HG03457 (cell line): ENCODE measurements around the gene STK24.
A peak's percentile ranks its signal among the peaks of the same experiment; 100 is the strongest.

Source experiments
- ATAC-seq: cut with Tn5 transposase; IDR thresholded peaks from one replicate; pipeline ENCODE4 v1.9.1; 2021; ENCODE audit warnings: moderate number of reproducible peaks; ENCODE audit not compliant: unreplicated experiment

Gene STK24

DNA sequence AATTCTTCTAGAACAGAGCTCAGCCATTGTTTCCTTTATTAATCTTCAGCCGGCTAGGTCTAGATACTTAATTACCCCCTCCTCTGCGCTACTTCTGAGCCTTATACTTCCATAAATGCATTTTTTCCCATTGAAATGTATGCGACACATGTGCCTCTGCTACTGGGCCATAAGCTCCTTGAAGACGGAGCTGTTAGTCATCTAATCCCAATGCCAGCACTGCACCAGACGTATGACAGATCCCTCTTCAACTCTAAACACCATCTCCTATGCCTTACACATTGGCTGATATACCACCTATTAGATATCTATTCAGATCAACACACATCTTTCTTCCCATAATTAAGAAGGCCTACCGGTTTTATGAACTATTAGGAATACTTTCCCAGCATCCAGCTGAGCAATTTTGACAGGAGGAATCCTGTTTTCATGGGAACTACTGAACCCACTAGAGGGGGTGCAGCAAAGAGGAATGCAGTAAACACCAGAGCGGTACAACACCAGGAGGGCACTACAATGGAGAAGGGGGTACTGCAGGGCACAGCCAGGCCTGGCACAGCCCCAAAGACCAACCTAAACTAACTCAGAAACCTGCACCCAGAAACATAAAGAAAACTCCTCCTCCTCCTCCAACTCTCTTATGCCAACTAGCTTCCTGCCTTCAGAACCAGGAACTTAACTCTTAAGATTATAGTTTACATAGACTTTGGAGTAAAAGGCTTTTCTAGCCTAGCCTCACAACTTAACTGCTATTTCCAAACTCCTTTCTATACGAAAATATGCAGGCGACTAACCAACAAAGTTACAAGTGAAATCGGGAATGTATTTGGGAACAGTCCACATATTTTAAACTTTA is 18.7 kb downstream of the STK24 start:
- ATAC-seq = no peak

- ATAC-seq = no peak
Observed at GRCh38 chr13:98556968-98557631, 19.8 kb downstream of the STK24 start.

DNA sequence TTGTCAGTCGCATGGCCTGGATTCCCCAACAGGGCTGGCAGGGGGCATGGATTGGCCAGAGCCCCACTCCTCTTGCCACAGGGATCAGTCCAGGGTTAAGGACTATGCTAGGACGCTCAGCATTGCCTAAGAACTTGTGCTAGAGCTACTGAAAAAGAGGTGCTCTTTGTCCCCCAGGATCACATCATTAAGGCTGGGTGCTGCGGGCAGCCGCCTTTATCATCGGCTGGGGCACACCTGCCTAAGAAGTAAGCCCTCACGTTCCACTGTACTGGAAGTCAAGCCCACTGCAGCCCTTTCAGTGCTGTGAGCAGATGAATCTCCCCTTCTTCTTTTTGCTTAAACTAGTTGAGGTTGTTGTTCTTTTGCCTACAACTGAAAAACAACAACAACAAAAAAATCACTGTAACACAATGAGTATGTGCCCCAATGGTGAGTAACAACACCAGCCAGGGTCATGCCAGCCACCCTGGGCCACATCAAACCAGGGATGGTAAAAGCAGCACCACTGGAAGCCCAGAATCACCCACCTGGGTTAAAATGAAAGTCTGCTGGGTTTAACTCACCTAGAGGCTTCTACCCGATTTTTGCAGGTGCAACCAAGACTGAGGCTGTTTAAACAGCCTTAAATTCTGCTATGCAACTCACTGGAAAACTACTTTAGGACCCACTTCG is 20.6 kb downstream of the STK24 start:
- ATAC-seq = no peak

DNA sequence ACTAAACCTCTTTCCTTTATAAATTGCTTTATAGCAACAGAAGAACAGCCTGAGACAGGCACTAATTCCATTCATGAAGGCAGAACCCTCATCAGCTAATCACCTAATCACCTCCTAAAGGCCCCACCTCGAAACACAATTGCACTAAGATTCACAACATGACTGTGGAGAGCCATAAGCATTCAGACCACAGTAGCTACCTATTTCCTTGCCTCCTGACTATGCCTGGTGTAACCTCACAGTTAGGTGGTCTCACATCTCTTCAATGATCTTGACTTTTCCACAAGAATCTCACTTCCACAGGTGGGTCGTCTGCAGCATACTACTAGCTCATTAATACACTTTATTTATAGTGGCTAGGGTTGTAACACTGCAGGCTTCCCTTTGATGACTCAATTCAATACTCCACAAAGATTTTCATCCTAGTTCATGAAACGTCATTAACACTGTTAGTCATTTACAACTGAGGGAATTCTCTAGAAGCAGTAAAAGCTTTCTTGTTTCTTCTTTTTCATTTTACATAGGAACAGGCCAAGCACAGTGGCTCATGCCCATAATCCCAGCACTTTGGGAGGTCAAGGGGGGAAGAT is 27.1 kb downstream of the STK24 start:
- no peak for ATAC-seq

DNA sequence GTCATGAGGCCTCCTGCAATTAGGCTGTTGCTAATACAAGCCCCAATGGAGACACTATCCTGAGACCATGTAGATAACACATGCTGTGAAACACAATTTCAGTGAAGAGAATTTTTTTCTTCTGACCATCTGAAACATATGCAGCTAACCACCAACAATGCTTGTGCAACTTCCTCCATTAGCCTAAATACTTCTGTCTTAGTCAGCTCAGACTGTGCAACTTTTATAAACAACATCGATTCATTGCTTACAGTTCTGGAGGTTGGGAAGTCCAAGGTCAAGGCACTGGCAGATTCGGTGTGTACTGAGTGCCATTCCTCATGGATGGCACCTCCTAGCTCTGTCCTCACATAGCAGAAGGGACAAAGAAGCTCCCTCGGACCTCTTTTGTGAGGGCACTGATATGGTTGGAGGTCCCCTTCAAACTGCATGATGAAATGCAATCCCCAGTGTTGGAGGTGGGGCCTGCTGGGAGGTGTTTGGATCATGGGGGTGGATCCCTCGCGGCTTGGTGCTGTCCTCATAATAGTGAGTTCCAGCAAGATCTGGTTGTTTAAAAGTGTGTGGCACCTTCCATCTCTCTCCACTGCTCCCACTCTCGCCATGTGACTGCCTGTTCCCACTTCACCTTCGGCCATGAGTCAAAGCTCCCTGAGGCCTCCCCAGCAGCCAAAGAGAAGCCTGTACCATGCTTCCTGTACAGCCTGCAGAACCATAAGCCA is 27.7 kb downstream of the STK24 start:
- no peak for ATAC-seq

DNA sequence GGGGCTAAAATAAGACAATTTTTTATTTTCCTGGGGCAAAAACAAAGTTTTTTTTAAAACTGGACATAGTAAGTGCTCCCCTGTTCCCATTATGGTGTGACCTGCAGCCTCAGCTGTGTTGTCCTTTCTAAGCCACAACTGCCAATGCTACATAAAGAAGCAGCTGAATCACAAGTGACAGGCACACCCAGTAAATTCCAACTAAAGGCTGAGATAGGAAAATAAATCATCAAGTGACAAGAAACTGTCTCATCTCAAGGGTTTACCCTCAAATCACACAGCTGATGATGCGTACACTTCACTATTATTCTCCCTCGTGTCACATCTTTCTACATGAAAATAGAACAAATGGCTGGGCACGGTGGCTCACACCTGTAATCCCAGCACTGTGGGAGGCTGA is 28.7 kb downstream of the STK24 start:
- no peak for ATAC-seq

GRCh38 chr13:98547455-98547854 is 29.5 kb downstream of the STK24 start:
- ATAC-seq = no peak

GRCh38 chr13:98546402-98546801 is 30.5 kb downstream of the STK24 start:
- ATAC-seq = no peak

DNA sequence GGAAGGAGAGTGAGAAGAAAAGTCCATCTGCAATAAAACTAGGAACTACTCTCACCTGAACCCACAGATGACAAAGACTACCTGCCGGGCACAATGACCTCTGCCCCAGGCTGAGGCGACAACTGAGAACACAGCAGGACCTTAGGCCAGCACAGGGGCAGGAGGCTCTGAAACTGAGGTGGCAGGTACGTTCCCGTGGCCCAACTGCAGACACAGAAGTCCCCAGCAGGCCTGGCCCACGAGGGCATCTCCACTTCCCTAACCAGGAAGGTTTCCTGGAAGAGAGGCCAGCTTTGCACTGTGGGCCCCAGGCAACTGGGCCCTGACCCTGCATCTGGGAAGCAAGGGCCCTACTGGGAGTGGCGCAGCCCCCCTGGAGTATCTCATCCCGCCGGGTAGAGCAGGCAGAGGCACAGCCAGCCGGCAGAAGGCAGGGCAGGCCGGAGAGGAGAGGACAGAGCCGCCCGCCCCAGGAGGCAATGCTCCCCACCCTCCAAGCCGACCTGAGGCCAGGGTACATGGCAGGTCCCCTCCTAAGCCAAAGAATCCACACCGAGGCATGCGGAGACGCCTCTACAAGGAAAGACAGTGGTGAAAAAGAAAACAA is 32.7 kb downstream of the STK24 start:
- no peak for ATAC-seq

- ATAC-seq = no peak
Observed at GRCh38 chr13:98543378-98544103, 33.4 kb downstream of the STK24 start.

DNA sequence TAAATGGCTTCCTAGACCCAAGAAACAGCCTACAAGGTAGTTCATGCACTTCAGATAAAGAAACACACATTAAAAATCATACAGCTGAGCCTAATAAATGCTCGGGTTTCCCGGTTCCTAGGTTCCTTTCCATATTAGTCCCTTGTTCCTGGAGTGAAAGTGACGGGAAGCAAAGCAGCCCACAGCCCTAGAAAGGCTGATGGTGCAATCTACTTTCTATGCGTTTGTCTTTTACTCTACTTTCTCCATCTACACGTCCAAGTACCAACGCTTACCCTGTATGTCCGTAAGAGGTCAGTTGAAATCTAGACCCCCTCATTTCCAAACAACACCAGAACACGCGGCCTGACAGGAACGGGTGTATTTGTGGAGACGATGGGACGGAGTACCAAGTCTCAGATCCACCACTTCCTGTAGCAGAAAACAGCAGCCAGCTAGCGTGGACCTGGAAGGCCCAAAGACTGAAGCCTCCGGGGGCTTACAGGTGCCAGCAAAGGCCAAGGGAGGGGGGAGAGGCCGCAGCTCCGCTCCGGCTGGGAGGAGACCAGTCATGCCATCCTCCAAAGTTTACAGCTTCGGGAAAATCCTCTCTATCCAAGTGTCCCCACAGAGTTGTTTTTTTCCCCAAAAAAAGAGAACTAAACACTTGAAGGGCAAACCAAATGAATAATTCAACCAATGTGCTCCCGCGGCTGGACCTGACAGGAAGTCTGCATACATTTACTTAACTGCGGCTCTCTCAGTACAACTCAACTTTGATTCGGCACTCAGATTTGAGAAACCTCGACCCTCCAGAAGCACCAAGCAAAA is 34.1 kb downstream of the STK24 start:
- peak; percentile 39 for ATAC-seq

- ATAC-seq = no peak
Observed at GRCh38 chr13:98541701-98542203, 35.2 kb downstream of the STK24 start.

GRCh38 chr13:98541191-98541590 is 35.7 kb downstream of the STK24 start:
- no peak for ATAC-seq

GRCh38 chr13:98540476-98540875 is 36.4 kb downstream of the STK24 start:
- ATAC-seq = no peak

DNA sequence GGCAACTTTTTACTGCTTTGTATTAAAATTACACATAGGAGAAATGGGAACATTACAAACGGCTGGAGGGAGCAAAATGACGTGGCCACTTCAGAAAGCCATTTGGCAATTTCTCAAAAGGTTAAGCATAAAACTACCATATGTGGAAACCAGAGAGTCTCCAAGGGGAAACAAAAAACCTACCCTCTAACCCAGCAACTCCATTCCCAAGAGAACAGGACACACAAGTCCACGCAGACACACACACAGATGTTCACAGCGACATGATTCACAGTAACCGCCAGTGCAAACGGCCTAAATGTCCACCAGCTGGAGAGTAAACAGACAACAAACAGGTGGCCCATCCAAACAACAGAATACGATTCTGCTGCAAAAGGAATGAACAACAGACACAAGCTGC is 37.2 kb downstream of the STK24 start:
- ATAC-seq = no peak

DNA sequence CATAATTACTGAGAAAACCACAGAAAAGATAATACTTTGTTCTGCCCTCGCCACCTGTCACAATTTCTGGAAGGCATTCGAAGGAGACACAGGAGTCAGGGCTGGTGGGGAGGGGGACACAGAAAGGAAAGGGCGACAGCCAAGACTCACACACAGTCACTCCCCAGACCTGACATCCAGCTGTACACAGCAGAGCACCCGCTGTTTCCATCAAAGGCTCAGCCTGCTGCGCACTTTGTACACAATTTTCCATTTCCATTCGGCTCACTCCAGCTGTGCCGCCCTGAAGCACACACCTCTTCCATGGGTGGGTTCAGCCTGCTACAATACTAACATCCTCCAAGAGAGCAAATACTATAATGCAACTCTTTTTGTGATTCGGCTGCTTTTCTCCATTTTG is 38.0 kb downstream of the STK24 start:
- ATAC-seq = no peak

GRCh38 chr13:98537740-98538139 is 39.2 kb downstream of the STK24 start:
- no peak for ATAC-seq

DNA sequence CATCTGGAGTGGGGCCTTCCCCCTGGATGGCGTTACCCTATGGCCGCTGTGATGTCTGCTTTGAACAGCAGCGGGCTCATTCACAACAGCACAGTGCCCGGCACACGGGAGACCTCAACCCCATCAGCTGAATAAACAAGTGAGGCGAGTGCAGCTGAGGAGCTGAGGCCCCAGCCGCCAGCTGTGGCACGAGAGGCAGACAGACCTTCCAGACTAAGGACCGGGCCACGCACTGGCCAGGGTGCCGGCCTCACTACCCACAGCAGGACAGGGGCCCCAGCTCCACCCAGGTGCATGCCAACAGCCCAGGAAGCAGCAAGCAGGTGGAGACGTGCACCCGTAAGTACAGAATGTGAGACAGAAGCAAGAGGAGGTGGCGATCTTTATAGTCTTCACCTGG is 39.6 kb downstream of the STK24 start:
- no peak for ATAC-seq

GRCh38 chr13:98536729-98537128 is 40.2 kb downstream of the STK24 start:
- ATAC-seq = no peak
